ENCODE data around the gene RNF14.

The RNF14 gene

DNA sequence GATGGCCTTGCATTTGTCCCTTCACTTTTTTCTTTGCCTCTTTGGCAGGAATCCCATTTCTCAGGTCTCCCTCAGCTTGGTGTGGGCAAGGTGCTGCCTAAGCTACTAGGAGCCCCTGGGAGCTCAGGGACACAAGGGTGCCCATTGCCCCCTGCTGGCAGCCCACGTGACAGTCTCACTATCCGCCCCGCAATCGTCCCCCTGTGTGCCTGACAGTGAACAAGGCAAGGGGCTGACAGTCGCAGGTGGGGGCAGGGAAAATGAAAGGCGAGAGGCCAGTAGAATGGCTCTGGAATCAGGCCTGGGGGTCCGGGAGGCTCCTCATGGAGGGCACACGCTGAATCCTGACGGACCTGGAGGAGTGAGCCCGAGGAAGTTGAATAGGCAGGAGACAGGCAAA is 8.9 kb upstream of the RNF14 start:
- H3K79me2 ChIP-seq (ENCODE audit: insufficient read depth, low read length): no peaks in the 10 kb centered on the region
- no peak for TF ChIP-seq EZH2 (IDR thresholded peaks at IDR 0.05; ENCODE audit: borderline replicate concordance, low read length)
- TF ChIP-seq, protein P1, sequence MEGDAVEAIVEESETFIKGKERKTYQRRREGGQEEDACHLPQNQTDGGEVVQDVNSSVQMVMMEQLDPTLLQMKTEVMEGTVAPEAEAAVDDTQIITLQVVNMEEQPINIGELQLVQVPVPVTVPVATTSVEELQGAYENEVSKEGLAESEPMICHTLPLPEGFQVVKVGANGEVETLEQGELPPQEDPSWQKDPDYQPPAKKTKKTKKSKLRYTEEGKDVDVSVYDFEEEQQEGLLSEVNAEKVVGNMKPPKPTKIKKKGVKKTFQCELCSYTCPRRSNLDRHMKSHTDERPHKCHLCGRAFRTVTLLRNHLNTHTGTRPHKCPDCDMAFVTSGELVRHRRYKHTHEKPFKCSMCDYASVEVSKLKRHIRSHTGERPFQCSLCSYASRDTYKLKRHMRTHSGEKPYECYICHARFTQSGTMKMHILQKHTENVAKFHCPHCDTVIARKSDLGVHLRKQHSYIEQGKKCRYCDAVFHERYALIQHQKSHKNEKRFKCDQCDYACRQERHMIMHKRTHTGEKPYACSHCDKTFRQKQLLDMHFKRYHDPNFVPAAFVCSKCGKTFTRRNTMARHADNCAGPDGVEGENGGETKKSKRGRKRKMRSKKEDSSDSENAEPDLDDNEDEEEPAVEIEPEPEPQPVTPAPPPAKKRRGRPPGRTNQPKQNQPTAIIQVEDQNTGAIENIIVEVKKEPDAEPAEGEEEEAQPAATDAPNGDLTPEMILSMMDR (IDR thresholded peaks at IDR 0.05; ENCODE audit: low read length): peak; percentile 41
- no peak overlapping the region for H2AFZ ChIP-seq (ENCODE audit: low read length)
- no peaks in the 10 kb centered on the region for H4K20me1 ChIP-seq (ENCODE audit: insufficient read depth, low read length)
- H3K4me3 ChIP-seq (ENCODE audit: low read depth, low read length, poor library complexity, severe bottlenecking): no peak overlapping the region
- no peaks in the 10 kb centered on the region for H3K36me3 ChIP-seq (ENCODE audit: insufficient read depth, low read length)
- H3K27me3 ChIP-seq (ENCODE audit: insufficient read depth, low read length): no peaks in the 10 kb centered on the region; the same call in 1 of the 2 replicates
- H3F3A ChIP-seq (ENCODE audit: insufficient read depth, low read length): no peaks in the 10 kb centered on the region
- H3K27ac ChIP-seq (ENCODE audit: low read depth, low read length, poor library complexity, severe bottlenecking): no peak overlapping the region
- no peaks in the 10 kb centered on the region for H3K9me2 ChIP-seq (ENCODE audit: low read depth, low read length)
- H3K9ac ChIP-seq (ENCODE audit: low read length): no peak overlapping the region
- no peaks in the 10 kb centered on the region for H3K9me3 ChIP-seq (ENCODE audit: low read length)
- no peak overlapping the region for H3K4me2 ChIP-seq (ENCODE audit: low read length)
- peaks cover 12% of the 10 kb centered on the region for H3K4me1 ChIP-seq (ENCODE audit: insufficient read depth, low read length, severe bottlenecking)

DNA sequence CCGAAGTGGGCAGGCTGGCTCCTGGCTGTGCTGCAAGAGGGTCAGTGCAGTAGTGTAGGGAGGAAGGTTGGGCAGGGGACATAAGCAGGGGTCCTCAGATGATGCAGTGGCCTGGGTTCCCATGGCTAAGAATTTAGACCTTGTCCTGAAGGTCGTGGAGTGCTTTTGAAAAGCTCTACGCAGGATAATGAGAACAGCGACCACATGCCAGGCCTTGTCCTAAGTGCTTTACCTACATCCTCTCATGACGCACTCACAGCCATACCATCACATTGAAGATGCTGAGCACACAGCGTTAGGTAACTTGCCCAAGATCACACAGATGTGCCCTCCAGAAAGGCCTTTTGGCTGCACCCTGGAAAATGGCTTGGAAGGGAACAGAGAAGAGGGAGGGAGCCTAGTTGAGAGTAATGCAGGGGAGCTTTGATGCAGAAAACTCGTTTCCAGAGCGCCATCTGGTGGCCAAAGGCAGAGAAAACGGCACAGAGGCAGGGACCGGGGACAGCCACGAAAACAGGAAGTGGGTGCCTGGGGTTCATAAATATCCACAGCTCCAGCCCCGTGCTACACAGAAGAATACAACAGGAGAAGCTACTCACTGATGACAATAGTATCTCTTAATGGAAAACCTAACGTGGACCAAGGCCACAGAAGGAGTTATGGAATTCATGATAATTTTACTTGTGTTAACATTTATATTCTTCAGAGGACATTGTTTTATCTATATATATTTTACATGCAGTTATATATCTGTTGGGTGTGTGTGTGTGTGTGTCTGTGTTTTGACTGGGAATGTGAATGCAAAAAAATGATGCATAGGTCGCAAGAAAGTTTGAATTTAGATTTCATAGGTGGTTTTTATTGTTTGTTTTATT is 8.2 kb upstream of the RNF14 start:
- Histone ChIP-seq H3K9me3 (ENCODE audit: low read length) (no peaks in the 10 kb centered on the region), H3K4me2 (ENCODE audit: low read length) (peak overlapping the region; percentile 47), H3K36me3 (ENCODE audit: insufficient read depth, low read length) (no peaks in the 10 kb centered on the region), H3K4me1 (ENCODE audit: insufficient read depth, low read length, severe bottlenecking) (peaks cover 12% of the 10 kb centered on the region), H3K9me2 (ENCODE audit: low read depth, low read length) (no peaks in the 10 kb centered on the region), H3K79me2 (ENCODE audit: insufficient read depth, low read length) (no peaks in the 10 kb centered on the region), H3K27me3 (ENCODE audit: insufficient read depth, low read length) (no peaks in the 10 kb centered on the region), H3K27ac (ENCODE audit: low read depth, low read length, poor library complexity, severe bottlenecking) (no peak overlapping the region), H4K20me1 (ENCODE audit: insufficient read depth, low read length) (no peaks in the 10 kb centered on the region), H2AFZ (ENCODE audit: low read length) (peak overlapping the region; percentile 35), H3K9ac (ENCODE audit: low read length) (no peak overlapping the region; the same call in 1 of the 2 replicates), H3F3A (ENCODE audit: insufficient read depth, low read length) (no peaks in the 10 kb centered on the region), H3K4me3 (ENCODE audit: low read depth, low read length, poor library complexity, severe bottlenecking) (no peak overlapping the region)
- TF ChIP-seq, protein P1 (IDR thresholded peaks at IDR 0.05; ENCODE audit: low read length): peak; percentile 86
- TF ChIP-seq EZH2 (IDR thresholded peaks at IDR 0.05; ENCODE audit: borderline replicate concordance, low read length): no peak

DNA sequence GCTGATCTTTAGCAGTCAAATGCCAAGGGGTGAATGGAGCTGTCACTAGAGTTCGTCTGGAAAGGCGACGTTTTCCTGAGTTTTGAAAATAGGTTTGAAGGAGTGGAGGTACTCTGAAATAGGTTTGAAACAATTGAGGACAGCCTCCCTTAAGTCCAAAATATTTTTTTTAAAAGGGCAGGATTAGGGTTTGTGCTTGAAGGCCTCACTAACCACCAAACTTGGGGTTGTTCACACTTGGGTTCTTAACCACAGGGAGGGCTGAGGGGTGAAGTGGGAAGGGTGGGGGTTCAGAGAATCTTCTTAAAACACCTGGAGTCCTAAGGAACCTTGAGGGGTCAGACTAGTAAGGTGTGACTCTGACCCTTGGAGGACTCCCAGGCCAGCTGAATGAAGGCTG is 7.4 kb upstream of the RNF14 start:
- no peaks in the 10 kb centered on the region for H3K9me3 ChIP-seq (ENCODE audit: low read length)
- H3K27ac ChIP-seq (ENCODE audit: low read depth, low read length, poor library complexity, severe bottlenecking): no peak overlapping the region
- no peaks in the 10 kb centered on the region for H3K79me2 ChIP-seq (ENCODE audit: insufficient read depth, low read length)
- peaks cover 12% of the 10 kb centered on the region for H3K4me1 ChIP-seq (ENCODE audit: insufficient read depth, low read length, severe bottlenecking)
- no peak overlapping the region; the same call in 1 of the 2 replicates for H2AFZ ChIP-seq (ENCODE audit: low read length)
- H4K20me1 ChIP-seq (ENCODE audit: insufficient read depth, low read length): no peaks in the 10 kb centered on the region
- H3K4me3 ChIP-seq (ENCODE audit: low read depth, low read length, poor library complexity, severe bottlenecking): no peak overlapping the region
- H3K9me2 ChIP-seq (ENCODE audit: low read depth, low read length): no peaks in the 10 kb centered on the region
- no peaks in the 10 kb centered on the region for H3K27me3 ChIP-seq (ENCODE audit: insufficient read depth, low read length)
- no peak overlapping the region; the same call in 1 of the 2 replicates for H3K9ac ChIP-seq (ENCODE audit: low read length)
- no peaks in the 10 kb centered on the region for H3K36me3 ChIP-seq (ENCODE audit: insufficient read depth, low read length)
- TF ChIP-seq, protein P1 (IDR thresholded peaks at IDR 0.05; ENCODE audit: low read length): no peak
- no peak for TF ChIP-seq EZH2 (IDR thresholded peaks at IDR 0.05; ENCODE audit: borderline replicate concordance, low read length)
- no peaks in the 10 kb centered on the region for H3F3A ChIP-seq (ENCODE audit: insufficient read depth, low read length)
- no peak overlapping the region for H3K4me2 ChIP-seq (ENCODE audit: low read length)

All from OCI-LY1 (cell line).